H9 (cell line): ENCODE data around the gene ULK4. TPM values are rescaled to one million over a fixed set of nuclear protein-coding genes. Genes with fewer than 3 reads are reported as not detected.

Experiments used
- DNase-seq: peaks from one replicate; pipeline ENCODE4 v3.0.0-alpha.2; 2017
- H2AFZ ChIP-seq: one replicate; pipeline ENCODE4 v1.6.1; 2013; ENCODE audit warnings: mild to moderate bottlenecking, low read length, control low read depth, moderate library complexity
- H2AK5ac ChIP-seq: 2 replicates; pipeline ENCODE4 v1.6.1; 2013; ENCODE audit warnings: low read length, control low read depth, mixed read lengths; ENCODE audit not compliant: insufficient read length
- H2BK120ac ChIP-seq: one replicate; pipeline ENCODE4 v1.6.1; 2013; ENCODE audit warnings: low read depth, mild to moderate bottlenecking, low read length, control low read depth, inconsistent platforms; ENCODE audit not compliant: poor library complexity, severe bottlenecking
- H2BK12ac ChIP-seq: 2 replicates; pipeline ENCODE4 v1.6.1; 2013; ENCODE audit warnings: low read length, control low read depth, mixed read lengths, low read depth; ENCODE audit not compliant: insufficient read length
- H2BK15ac ChIP-seq: 2 replicates; pipeline ENCODE4 v1.6.1; 2013; ENCODE audit warnings: low read depth, low read length, control low read depth
- H2BK20ac ChIP-seq: one replicate; pipeline ENCODE4 v1.6.1; 2013; ENCODE audit warnings: low read depth, mild to moderate bottlenecking, low read length, control low read depth, inconsistent platforms; ENCODE audit not compliant: poor library complexity, severe bottlenecking
- H2BK5ac ChIP-seq: 2 replicates; pipeline ENCODE4 v1.6.1; 2013; ENCODE audit warnings: low read length, control low read depth, mixed read lengths; ENCODE audit not compliant: insufficient read length
- H3K14ac ChIP-seq: 2 replicates; pipeline ENCODE4 v1.6.1; 2013; ENCODE audit warnings: low read length, control low read depth; ENCODE audit not compliant: insufficient read depth
- H3K18ac ChIP-seq: 2 replicates; pipeline ENCODE4 v1.6.1; 2013; ENCODE audit warnings: low read depth, mild to moderate bottlenecking, mixed read lengths, low read length, control low read depth; ENCODE audit not compliant: insufficient read length
- H3K23ac ChIP-seq: 2 replicates; pipeline ENCODE4 v1.6.1; 2013; ENCODE audit warnings: low read length, control low read depth, mixed read lengths, low read depth; ENCODE audit not compliant: insufficient read length
- H3K23me2 ChIP-seq: 2 replicates; pipeline ENCODE4 v1.6.1; 2013; ENCODE audit warnings: low read depth, mild to moderate bottlenecking, mixed read lengths, low read length, control low read depth; ENCODE audit not compliant: insufficient read length, poor library complexity, severe bottlenecking
- H3K27ac ChIP-seq: 2 replicates; pipeline ENCODE4 v1.5.1; 2013; ENCODE audit warnings: low read length, control low read depth, mixed read lengths, low read depth; ENCODE audit not compliant: insufficient read length
- H3K27me3 ChIP-seq: 2 replicates; pipeline ENCODE4 v1.6.1; 2013; ENCODE audit warnings: low read length, control low read depth, inconsistent platforms; ENCODE audit not compliant: insufficient read depth
- H3K4ac ChIP-seq: 2 replicates; pipeline ENCODE4 v1.6.1; 2013; ENCODE audit warnings: low read depth, mild to moderate bottlenecking, control low read depth, inconsistent platforms, low read length, moderate library complexity
- H3K4me1 ChIP-seq: 2 replicates; pipeline ENCODE4 v1.6.1; 2013; ENCODE audit warnings: low read length, control low read depth, inconsistent platforms; ENCODE audit not compliant: insufficient read depth
- H3K4me2 ChIP-seq: 2 replicates; pipeline ENCODE4 v1.6.1; 2013; ENCODE audit warnings: low read length, control low read depth, mixed read lengths; ENCODE audit not compliant: insufficient read length, insufficient read depth
- H3K56ac ChIP-seq: 2 replicates; pipeline ENCODE4 v1.6.1; 2013; ENCODE audit warnings: low read depth, mild to moderate bottlenecking, mixed read lengths, low read length, control low read depth; ENCODE audit not compliant: insufficient read length
- H3K79me1 ChIP-seq: 2 replicates; pipeline ENCODE4 v1.6.1; 2013; ENCODE audit warnings: low read depth, mild to moderate bottlenecking, moderate library complexity, low read length, control low read depth, inconsistent platforms; ENCODE audit not compliant: insufficient read depth, poor library complexity, severe bottlenecking
- H3K79me2 ChIP-seq: 2 replicates; pipeline ENCODE4 v1.6.1; 2013; ENCODE audit warnings: low read length, control low read depth, inconsistent platforms; ENCODE audit not compliant: insufficient read depth
- H3K9ac ChIP-seq: 2 replicates; pipeline ENCODE4 v1.6.1; 2013; ENCODE audit warnings: low read length, control low read depth, mixed read lengths; ENCODE audit not compliant: insufficient read length; ENCODE audit errors: extremely low read depth
- H3K9me3 ChIP-seq: one replicate; pipeline ENCODE4 v1.6.1; 2013; ENCODE audit warnings: low read depth, low read length, inconsistent platforms; ENCODE audit not compliant: control insufficient read depth
- H3T11ph ChIP-seq: one replicate; pipeline ENCODE4 v1.6.1; 2013; ENCODE audit warnings: mild to moderate bottlenecking, low read length, control low read depth, inconsistent platforms
- H4K20me1 ChIP-seq: one replicate; pipeline ENCODE4 v1.6.1; 2013; ENCODE audit not compliant: control insufficient read depth, insufficient read length, insufficient read depth
- H4K5ac ChIP-seq: 2 replicates; pipeline ENCODE4 v1.6.1; 2013; ENCODE audit warnings: low read depth, mild to moderate bottlenecking, mixed read lengths, low read length, control low read depth; ENCODE audit not compliant: insufficient read length
- H4K8ac ChIP-seq: replicated peaks from 2 replicates; pipeline ENCODE4 v1.6.1; 2013; ENCODE audit warnings: low read length, control low read depth, mixed read lengths, low read depth; ENCODE audit not compliant: insufficient read length
- H4K91ac ChIP-seq: 2 replicates; pipeline ENCODE4 v1.6.1; 2013; ENCODE audit warnings: low read depth, mild to moderate bottlenecking, moderate library complexity, mixed read lengths, low read length, control low read depth; ENCODE audit not compliant: insufficient read length
- H3K27ac Mint-ChIP-seq, 3 experiments: 2 replicates in 2 of 3; 3 replicates in 1 of 3; pipeline ENCODE4 v1.8.0; 2020 to 2021; ENCODE audit warnings: mixed read lengths in 3 of 3, mild to moderate bottlenecking in 1 of 3, moderate library complexity in 1 of 3
- H3K27me3 Mint-ChIP-seq: 2 replicates; pipeline ENCODE4 v1.8.0; 2021; ENCODE audit warnings: low read depth, mild to moderate bottlenecking, moderate library complexity, mixed read lengths
- H3K36me3 Mint-ChIP-seq, 3 experiments: 2 replicates in 2 of 3; 3 replicates in 1 of 3; pipeline ENCODE4 v1.8.0; 2020 to 2021; ENCODE audit warnings: low read depth in 3 of 3, mixed read lengths in 3 of 3; ENCODE audit not compliant: insufficient read depth in 1 of 3
- H3K4me1 Mint-ChIP-seq, 2 experiments: 2 replicates each; pipeline ENCODE4 v1.8.0; 2020; ENCODE audit warnings: mixed read lengths in 2 of 2
- H3K4me3 Mint-ChIP-seq, 2 experiments: 2 replicates in 1 of 2; 3 replicates in 1 of 2; pipeline ENCODE4 v1.8.0; 2020 to 2021; ENCODE audit warnings: mild to moderate bottlenecking in 2 of 2, mixed read lengths in 2 of 2, moderate library complexity in 1 of 2
- H3K9me3 Mint-ChIP-seq, 2 experiments: 2 replicates in 1 of 2; 3 replicates in 1 of 2; pipeline ENCODE4 v1.8.0; 2020; ENCODE audit warnings: mild to moderate bottlenecking in 2 of 2, mixed read lengths in 2 of 2, moderate library complexity in 1 of 2
- CTCF ChIP-seq: fragments of 200-600 bp; sonication (generic); conservative IDR thresholded peaks from 3 replicates; pipeline ENCODE4 v1.8.0; 2021; ENCODE audit warnings: antibody characterized with exemption, mild to moderate bottlenecking
- WGBS: extraction: QIAGEN DNeasy Blood & Tissue Kit; methylation state at CpG from one replicate; pipeline ENCODE4 v1.1.7; 2013; ENCODE audit warnings: missing lambda C conversion rate, low lambda C conversion rate, mixed read lengths; ENCODE audit not compliant: insufficient read length; ENCODE audit errors: extremely low coverage; 5-methylcytosine and 5-hydroxymethylcytosine counted together
- total RNA-seq: library from RNA; stranded (reverse); gene quantifications from 2 replicates; pipeline ENCODE4 v1.2.1, GENCODE V29; 2021

Gene ULK4
- total RNA-seq, 1 experiment from 2014 or later = 12.9 TPM

GRCh38 chr3:41213588-41213987 lies 748.3 kb downstream of the ULK4 start:
- H3K9me3 ChIP-seq = no peaks in the 10 kb centered on the region
- peak overlapping the region; percentile 39 for H3K4me2 ChIP-seq
- H3K9ac ChIP-seq = no peak overlapping the region
- no peak overlapping the region for H2BK15ac ChIP-seq
- H3K23ac ChIP-seq = no peak overlapping the region
- no peak for TF ChIP-seq CTCF
- no peaks in the 10 kb centered on the region for H4K20me1 ChIP-seq
- H3K27ac Mint-ChIP-seq = no peak overlapping the region
- H2AFZ ChIP-seq = no peak overlapping the region
- no peak overlapping the region for H3K4ac ChIP-seq
- no peak overlapping the region for H3T11ph ChIP-seq
- H3K27me3 ChIP-seq = no peaks in the 10 kb centered on the region
- H3K79me2 ChIP-seq = peaks cover 74% of the 10 kb centered on the region; the same call in 1 of the 2 replicates
- H4K91ac ChIP-seq = no peak overlapping the region
- no peak overlapping the region for H3K56ac ChIP-seq
- no peaks in the 10 kb centered on the region for H3K27me3 Mint-ChIP-seq
- H2BK12ac ChIP-seq = no peak overlapping the region
- H2BK5ac ChIP-seq = no peak overlapping the region
- H3K14ac ChIP-seq = no peak overlapping the region
- H3K27ac ChIP-seq = no peak overlapping the region
- H3K79me1 ChIP-seq = peaks cover 7% of the 10 kb centered on the region
- no peaks in the 10 kb centered on the region for H3K9me3 Mint-ChIP-seq
- no CpG with 5 or more reads among the region's 2 CpGs for WGBS
- no peak overlapping the region for H2BK20ac ChIP-seq
- no peak overlapping the region for H4K5ac ChIP-seq
- peaks cover 10% of the 10 kb centered on the region for H3K4me1 ChIP-seq
- H2AK5ac ChIP-seq = no peak overlapping the region
- H3K18ac ChIP-seq = no peak overlapping the region
- H3K4me1 Mint-ChIP-seq = peaks cover 60 to 62% of the 10 kb centered on the region in 2 experiments
- H3K36me3 Mint-ChIP-seq = peaks cover 5 to 12% (median 11%) of the 10 kb centered on the region in 3 experiments; a peak in 6 of 7 replicates
- no peak overlapping the region for H3K4me3 Mint-ChIP-seq
- H4K8ac ChIP-seq = no peak overlapping the region
- DNase-seq = no peak
- no peaks in the 10 kb centered on the region for H3K23me2 ChIP-seq
- H2BK120ac ChIP-seq = no peak overlapping the region
